Glomerular endothelial cell (primary cell): ENCODE results near the gene KCNQ2. TPM values are rescaled to one million over a fixed set of nuclear protein-coding genes. Genes with fewer than 3 reads are reported as not detected.

Experiments
- DNase-seq: peaks from one replicate; pipeline ENCODE4 v3.0.0-alpha.2; 2011; ENCODE audit warnings: low read depth, low spot score; ENCODE audit errors: extremely low read depth
- total RNA-seq: library from RNA; depleted of rRNA; stranded (reverse); fragments of >200 nt; gene quantifications from 2 replicates; pipeline ENCODE4 v1.2.3, GENCODE V29; 2015

The KCNQ2 gene
- total RNA-seq, 1 donor from 2014 or later = not detected

GRCh38 chr20:63472862-63473390 is 471 bp upstream of the KCNQ2 start:
- DNase-seq = no peak

- no peak for DNase-seq
These were observed 806 bp downstream of the KCNQ2 start for GRCh38 chr20:63471717-63471980.

GRCh38 chr20:63471002-63471716 is 1.3 kb downstream of the KCNQ2 start:
- no peak for DNase-seq

GRCh38 chr20:63470410-63470809 is 2.0 kb downstream of the KCNQ2 start:
- DNase-seq = no peak

GRCh38 chr20:63469713-63470101 is 2.7 kb downstream of the KCNQ2 start:
- DNase-seq = no peak

- no peak for DNase-seq
These were observed 3.3 kb downstream of the KCNQ2 start for GRCh38 chr20:63469019-63469712.

- no peak for DNase-seq
These were observed 4.0 kb downstream of the KCNQ2 start for GRCh38 chr20:63468421-63468820.

GRCh38 chr20:63467294-63468083 is 5.0 kb downstream of the KCNQ2 start:
- DNase-seq = no peak

- DNase-seq = no peak
These were observed 5.6 kb downstream of the KCNQ2 start for GRCh38 chr20:63466861-63467260.

GRCh38 chr20:63466250-63466825 is 6.1 kb downstream of the KCNQ2 start:
- DNase-seq = no peak

- no peak for DNase-seq
These were observed 6.8 kb downstream of the KCNQ2 start for GRCh38 chr20:63465380-63466249.

- no peak for DNase-seq
These were observed 8.2 kb downstream of the KCNQ2 start for GRCh38 chr20:63464289-63464635.

- no peak for DNase-seq
These were observed 8.8 kb downstream of the KCNQ2 start for GRCh38 chr20:63463400-63464288.

GRCh38 chr20:63462244-63462643 is 10.2 kb downstream of the KCNQ2 start:
- no peak for DNase-seq

- DNase-seq = no peak
These were observed 11.2 kb downstream of the KCNQ2 start for GRCh38 chr20:63461104-63461763.

- no peak for DNase-seq
These were observed 13.4 kb downstream of the KCNQ2 start for GRCh38 chr20:63459070-63459380.

- no peak for DNase-seq
These were observed 14.0 kb downstream of the KCNQ2 start for GRCh38 chr20:63458170-63459069.

- no peak for DNase-seq
These were observed 14.7 kb downstream of the KCNQ2 start for GRCh38 chr20:63457737-63458136.
